H54 (cell line): ENCODE results near the gene ABHD1.
A peak's percentile ranks its signal among the peaks of the same experiment; 100 is the strongest.

Source experiments
- DNase-seq: peaks from one replicate; pipeline ENCODE4 v3.0.0; 2011; ENCODE audit warnings: low spot score, mixed read lengths; ENCODE audit not compliant: insufficient read length
- FAIRE-seq: peaks from 3 replicates; lab custom pipeline; 2011; peaks lifted over from hg19 to GRCh38; lab: Jason Lieb, UNC
- POLR2A ChIP-seq: IDR thresholded peaks from 2 replicates; pipeline ENCODE4 v1.6.1; 2011; ENCODE audit warnings: low read depth, mild to moderate bottlenecking, low read length

The ABHD1 gene

DNA sequence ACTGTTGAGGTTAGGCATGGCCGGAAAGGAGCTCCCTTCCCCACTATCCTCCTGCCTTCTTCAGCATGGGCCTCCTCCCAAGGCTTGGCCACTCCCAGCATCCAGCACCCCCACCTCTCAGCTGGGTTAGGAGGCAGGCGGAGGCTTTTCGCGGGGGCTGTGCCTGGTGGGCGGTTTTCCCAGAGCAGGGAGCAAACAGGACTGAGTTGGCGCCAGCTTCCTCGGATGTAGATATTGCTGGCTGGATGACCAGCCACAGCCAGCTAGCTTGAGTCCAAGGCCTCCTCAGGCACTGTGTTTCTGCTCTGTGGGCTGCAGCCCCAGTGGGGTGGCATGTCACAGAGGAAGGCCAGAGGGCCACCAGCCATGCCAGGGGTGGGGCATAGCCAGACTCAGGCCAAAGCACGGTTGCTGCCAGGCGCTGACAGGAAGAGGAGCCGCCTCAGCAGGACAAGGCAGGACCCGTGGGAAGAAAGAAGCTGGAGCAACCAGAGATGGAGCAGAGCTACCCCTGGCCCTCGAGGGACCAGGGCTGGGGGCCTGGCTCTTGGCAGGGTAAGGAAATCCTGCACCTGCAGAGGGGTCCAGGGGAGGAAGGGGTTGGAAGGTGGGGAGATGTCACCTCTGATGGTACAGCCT, 25.3 kb downstream of the ABHD1 start, which contains the start of gene TCF23:
Gene TCF23, plus strand, starts transcription at position 204 of the 639 bp plus-strand sequence. Its CDS starts 130 bp downstream, at position 334.
- no peak for DNase-seq
- FAIRE-seq = no peak
- no peak for TF ChIP-seq POLR2A

DNA sequence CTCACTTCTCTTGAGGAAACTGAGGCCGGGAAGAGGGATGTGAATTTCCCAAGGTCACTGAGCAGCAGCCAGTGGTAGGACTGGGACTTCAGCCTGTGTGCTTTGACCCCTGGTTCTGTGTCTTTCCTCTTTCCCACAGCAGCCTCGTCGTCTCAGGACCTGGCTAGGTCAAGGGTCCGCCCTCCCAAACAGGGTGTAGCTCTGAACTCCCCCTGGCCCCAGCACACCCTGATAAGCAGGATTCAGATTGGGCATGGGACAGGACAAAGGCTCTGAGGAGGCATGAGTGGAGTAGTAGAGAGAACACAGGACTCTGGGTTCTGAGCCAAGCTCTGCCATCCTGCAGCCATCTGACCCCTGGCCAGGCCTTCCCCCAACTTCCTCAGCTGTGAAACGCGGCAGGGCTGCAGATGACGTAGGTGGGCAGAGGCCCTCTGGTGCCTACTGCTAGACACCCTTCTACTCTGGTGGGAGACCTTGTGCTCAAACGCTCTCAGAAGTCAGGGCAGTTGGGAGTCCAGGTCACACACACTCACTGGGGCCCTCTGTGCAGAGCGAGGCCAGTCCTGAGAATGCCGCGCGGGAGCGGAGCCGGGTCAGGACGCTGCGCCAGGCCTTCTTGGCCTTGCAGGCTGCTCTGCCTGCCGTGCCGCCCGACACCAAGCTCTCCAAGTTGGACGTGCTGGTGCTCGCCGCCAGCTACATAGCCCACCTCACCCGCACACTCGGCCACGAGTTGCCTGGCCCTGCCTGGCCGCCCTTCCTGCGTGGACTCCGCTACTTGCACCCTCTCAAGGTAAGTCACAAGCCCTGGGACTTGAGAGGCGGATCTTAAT, 26.2 kb downstream of the ABHD1 start:
- FAIRE-seq (no peak), DNase-seq (no peak)
- no peak for TF ChIP-seq POLR2A

DNA sequence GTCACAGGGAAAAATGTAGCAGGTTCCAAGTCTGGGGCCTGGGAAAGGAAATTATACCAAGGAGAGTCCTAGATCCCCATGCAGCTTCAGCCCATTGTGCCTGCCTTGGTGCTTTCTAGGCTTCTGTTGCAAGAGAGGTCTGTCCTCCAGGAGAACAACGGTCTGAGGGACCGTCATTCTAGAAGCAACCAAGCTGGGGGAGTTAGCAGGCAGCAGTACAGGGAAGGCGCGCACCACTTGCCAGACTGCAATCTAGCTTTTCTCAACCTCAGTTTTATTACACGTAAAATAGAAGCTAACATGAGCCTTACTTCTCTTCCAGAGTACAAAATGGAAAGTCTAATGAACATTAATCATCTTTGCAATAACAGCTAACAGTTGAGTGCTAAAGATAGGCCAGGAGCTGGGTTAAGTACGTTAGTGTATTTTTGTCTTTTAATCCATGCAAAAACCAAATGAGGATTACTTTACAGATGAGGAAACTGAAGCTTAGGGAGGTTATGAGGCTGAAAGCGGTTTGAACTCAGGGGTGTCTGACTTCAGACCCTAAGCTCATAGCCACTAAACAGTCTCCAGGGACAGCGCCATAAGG, 27.1 kb downstream of the ABHD1 start:
- DNase-seq = no peak
- FAIRE-seq = no peak
- no peak for TF ChIP-seq POLR2A

DNA sequence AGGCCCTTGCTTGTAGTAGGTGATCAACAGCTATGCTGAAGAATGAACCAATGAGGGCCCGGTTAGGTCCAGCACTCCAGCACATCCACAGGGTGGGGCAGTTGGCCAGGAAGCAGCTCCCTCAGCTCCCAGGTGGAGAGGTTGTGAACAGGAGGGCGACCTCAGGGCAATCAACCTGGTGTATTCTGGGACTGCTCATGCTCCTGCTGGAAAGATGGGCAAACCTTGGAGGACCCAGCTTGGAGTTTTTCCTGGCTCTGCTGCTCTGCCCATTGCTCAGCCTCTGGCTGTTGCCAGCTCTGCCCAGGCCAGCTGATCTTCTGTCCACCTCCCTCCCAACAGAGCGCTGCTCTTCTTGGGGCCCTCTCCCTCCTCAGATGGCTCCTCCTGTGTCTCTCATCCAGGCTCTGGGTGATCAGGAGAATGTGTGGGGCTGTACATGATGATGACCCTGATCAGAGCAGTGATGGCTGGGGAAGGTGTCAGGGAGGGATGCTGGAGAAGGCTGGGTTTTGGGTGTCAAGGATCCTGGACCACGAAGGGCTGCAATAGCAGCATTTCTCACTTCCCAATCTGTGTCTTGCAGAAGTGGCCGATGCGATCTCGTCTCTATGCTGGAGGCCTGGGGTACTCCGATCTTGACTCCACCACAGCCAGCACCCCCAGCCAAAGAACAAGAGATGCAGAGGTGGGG, 28.6 kb downstream of the ABHD1 start:
- FAIRE-seq (no peak), DNase-seq (no peak)
- TF ChIP-seq POLR2A = no peak

DNA sequence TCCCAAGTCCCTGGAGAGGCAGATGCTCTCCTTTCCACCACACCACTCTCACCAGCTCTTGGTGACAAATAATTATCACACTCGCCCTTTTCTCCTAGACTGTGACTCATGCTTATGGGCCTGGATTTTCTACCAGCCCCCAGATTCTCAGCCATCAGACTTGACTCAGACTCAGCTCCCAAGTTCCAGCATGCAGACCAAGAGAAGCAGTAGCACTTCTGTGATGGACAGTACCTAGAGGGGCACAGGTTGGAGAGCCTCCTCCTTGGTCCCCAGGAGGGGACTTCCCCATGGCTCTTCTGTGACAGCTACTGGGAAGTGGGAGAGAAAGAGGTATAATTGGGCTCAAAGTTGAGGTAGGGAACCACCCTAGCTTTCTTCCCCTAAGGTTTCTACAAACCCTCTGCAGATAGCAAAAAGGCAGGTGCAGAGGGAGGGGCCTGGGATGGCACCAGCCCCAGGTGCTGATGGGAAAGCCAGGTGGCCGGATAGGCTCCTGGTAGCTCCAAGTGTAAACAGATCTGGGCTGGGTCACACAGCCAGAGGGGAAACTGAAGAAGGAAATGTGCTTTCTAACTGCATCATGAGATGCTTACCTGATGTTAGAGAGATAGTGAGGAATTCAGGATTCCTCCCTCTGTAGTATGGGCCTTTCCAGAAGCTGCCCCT, 29.3 kb downstream of the ABHD1 start:
- DNase-seq = peak; percentile 51
- TF ChIP-seq POLR2A = no peak
- no peak for FAIRE-seq

DNA sequence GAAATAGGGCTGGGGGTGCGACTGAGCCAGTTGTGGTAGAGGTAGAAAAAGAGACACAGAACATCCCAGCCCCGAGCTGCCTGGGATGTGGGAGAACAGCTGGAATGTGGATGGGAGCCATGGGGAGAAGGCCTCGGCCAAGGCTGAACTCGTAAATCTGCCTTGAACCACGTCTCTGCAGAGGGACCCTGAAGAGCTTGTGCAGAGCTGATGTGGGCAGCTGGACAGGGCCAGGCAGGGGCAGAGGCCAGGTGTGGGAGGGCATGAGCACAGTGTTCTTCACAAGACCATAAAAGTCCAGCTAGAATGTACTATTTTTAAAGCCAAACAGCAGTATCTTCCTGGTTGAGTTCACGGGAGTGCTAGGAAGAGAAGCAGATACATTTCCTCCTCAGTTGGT, 30.9 kb downstream of the ABHD1 start:
- no peak for DNase-seq
- FAIRE-seq = no peak
- TF ChIP-seq POLR2A = no peak

DNA sequence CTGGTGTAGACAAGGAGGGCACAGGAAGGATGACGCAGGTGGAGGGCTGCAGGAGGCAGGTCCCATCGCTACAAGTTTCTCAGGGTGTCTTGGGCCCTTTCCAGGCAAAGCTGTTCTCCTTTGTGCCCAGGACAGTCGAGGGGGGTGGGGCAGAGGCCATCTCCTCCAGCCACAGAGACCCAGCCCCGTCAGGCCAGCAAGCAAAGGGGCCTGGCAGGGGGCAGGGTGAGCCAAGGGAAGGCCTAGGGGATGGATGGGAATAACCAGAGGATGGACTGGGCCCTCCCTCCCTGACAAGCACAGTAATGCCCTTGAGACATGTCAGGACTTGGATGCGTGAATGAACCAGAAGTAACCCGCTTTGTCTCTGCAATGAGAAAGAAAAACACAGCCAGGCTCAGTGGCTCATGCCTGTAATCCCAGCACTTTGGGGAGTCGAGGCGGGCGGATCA, 31.5 kb downstream of the ABHD1 start:
- FAIRE-seq (no peak), DNase-seq (no peak)
- TF ChIP-seq POLR2A = no peak

DNA sequence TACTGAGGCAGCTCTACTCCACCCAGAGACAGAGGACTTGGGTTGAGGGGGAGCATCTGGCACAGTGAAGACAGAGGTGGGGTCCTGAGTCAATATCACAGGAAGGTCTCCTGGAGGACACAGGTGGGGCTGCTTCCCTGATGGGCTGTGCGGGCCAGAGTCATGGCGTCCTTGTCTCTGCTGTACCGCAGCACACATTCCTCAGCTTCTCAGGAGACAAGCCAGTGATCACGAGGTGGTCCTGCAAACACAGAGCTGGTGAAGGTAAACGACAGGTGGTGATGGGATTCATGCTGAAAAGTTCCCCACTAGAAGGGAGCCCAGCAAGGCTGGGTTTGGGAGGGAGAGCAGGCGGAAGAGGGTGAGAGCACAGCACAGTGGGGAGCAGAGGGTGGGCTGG, 34.9 kb downstream of the ABHD1 start:
- DNase-seq (no peak), FAIRE-seq (no peak)
- no peak for TF ChIP-seq POLR2A

DNA sequence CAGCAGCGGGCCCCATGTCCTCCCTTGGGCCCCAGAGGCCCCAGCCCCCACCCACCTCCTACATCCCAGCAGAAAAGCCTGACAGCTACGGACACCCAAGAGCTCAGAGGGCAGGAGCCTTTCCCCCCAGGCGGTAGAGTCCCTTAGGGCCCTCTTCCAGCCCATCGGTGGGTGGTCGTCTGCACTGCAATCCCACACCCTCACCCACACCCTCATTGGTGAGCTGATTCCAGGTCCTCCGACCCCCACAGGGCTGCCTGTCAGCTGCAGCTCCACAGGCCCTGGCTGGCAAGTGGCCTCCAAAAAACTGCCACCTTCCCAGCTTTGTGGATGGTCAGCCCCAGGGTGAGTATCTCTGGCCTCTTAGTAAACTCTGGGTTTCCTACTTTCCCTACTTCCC, 35.7 kb downstream of the ABHD1 start:
- FAIRE-seq (no peak), DNase-seq (no peak)
- TF ChIP-seq POLR2A = no peak

DNA sequence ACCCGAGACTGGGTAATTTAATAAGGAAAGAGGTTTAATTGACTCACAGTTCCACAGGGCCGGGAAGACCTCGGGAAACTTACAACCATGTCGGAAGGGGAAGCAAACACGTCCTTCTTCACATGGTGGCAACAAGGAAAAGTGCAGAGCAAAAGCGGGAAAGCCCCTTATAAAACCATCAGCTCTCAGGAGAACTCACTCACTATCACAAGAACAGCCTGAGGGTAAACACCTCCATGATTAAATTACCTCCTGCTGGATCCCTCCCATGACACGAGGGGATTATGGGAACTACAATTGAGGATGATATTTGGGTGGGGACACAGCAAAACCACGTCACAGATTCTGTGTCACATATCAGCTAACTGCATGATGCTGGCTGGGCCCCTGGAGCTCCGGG, 36.6 kb downstream of the ABHD1 start:
- no peak for TF ChIP-seq POLR2A
- no peak for DNase-seq
- FAIRE-seq = no peak

DNA sequence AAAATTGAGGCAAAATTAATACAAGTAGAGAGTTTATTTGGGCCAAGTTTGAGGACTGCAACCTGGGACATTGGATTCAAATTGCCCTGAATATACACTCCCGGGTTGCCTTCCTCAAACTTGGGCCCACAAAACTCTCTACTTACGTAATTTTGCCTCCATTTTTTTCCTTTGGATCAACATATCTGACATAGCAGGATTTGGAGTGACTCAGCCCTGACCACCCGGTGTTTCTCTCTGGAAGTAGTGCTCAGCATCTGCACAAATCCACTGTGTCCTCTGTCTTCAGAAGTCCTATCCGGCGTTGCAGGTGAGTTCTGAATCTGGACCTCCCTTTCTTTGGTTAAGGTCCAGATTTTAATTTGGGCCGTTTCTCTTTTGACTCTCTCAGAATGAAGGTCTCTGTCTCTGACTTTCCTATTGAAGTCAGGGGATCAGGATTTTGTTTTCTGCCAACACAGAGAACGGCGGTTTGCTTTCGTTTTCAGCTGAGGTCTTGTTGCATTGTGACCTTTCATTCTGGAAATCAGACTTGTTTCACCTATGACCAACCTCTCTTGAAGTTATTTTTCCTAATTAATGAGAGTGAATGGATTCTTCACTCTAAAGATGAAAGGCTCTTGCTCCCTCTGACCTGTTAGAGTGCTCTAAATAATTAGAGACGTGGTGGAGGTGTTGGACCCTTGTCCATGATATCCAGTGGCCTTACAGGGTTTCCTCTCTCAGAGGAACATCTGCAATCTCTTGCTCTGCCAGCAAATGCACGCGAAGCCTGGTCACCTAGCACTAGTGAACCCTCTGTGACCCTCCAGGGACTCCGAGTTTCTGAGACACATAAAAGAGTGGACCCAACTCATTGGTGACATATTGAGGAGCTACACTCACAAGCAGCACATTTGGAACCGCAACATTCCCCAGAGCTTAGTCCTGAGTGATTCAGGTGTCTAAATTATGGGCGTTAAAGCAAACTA, 38.8 kb downstream of the ABHD1 start:
- DNase-seq (peak; percentile 23), FAIRE-seq (peak; percentile 23)

More for the DNA sequence above, 38.8 kb downstream of the ABHD1 start:
- TF ChIP-seq POLR2A = no peak
